OCI-M2 (cell line): Measurements from ENCODE around the gene ACBD4.

Source experiments
- DNase-seq: peaks from one replicate; lab custom pipeline; 2025; ENCODE audit not compliant: unreplicated experiment; lab: John Stamatoyannopoulos, UW

Gene ACBD4

GRCh38 chr17:45104029-45104428 lies 31.5 kb upstream of the ACBD4 start:
- no peak for DNase-seq

GRCh38 chr17:45104497-45104896 lies 31.0 kb upstream of the ACBD4 start:
- DNase-seq = no peak

GRCh38 chr17:45104907-45105624 lies 30.4 kb upstream of the ACBD4 start:
- DNase-seq = no peak

GRCh38 chr17:45106096-45106495 lies 29.4 kb upstream of the ACBD4 start:
- DNase-seq = no peak

- DNase-seq = no peak
These were observed 28.9 kb upstream of the ACBD4 start for GRCh38 chr17:45106582-45106981.

GRCh38 chr17:45107293-45108010 lies 28.0 kb upstream of the ACBD4 start:
- no peak for DNase-seq

- DNase-seq = no peak
These were observed 27.4 kb upstream of the ACBD4 start for GRCh38 chr17:45108051-45108450.

- DNase-seq = no peak
These were observed 26.6 kb upstream of the ACBD4 start for GRCh38 chr17:45108595-45109521.

GRCh38 chr17:45110676-45111611 lies 24.5 kb upstream of the ACBD4 start:
- no peak for DNase-seq

GRCh38 chr17:45111850-45112249 lies 23.6 kb upstream of the ACBD4 start:
- DNase-seq = no peak

GRCh38 chr17:45112559-45113423 lies 22.7 kb upstream of the ACBD4 start:
- DNase-seq = no peak

GRCh38 chr17:45113424-45113754 lies 22.1 kb upstream of the ACBD4 start:
- no peak for DNase-seq

- no peak for DNase-seq
These were observed 21.2 kb upstream of the ACBD4 start for GRCh38 chr17:45114117-45114932.

GRCh38 chr17:45115015-45115625 lies 20.4 kb upstream of the ACBD4 start:
- no peak for DNase-seq

GRCh38 chr17:45115871-45116270 lies 19.6 kb upstream of the ACBD4 start:
- no peak for DNase-seq

- no peak for DNase-seq
These were observed 19.0 kb upstream of the ACBD4 start for GRCh38 chr17:45116434-45117016.

- DNase-seq = no peak
These were observed 18.2 kb upstream of the ACBD4 start for GRCh38 chr17:45117334-45117733.
